ENCODE measurements around the gene TLE5.

- no peak for TF ChIP-seq TAF1 (IDR thresholded peaks at IDR 0.05; ENCODE audit: borderline replicate concordance, insufficient read depth, low read length)
- no peak for TF ChIP-seq POLR2AphosphoS5 (IDR thresholded peaks at IDR 0.05; ENCODE audit: low read depth, low read length)
- no peak for TF ChIP-seq SIN3A (IDR thresholded peaks at IDR 0.05; ENCODE audit: borderline replicate concordance, insufficient read depth, low read length)
- no peak for TF ChIP-seq REST (IDR thresholded peaks at IDR 0.05; ENCODE audit: insufficient read depth in 1 of 2, low read depth in 2 of 2, low read length in 2 of 2)
- no peak for TF ChIP-seq FOXP2 (optimal IDR thresholded peaks at IDR 0.05; ENCODE audit: borderline replicate concordance, extremely low read depth, extremely low read length, insufficient read depth)
Measured at GRCh38 chr19:3073159-3073563, 10.9 kb upstream of the TLE5 start.

All from PFSK-1 (cell line).